Panc1 (cell line): ENCODE results near the gene CD96. TPM values are rescaled to one million over a fixed set of nuclear protein-coding genes. Genes with fewer than 3 reads are reported as not detected.

Experiments used
- ATAC-seq: fragments of 200-7000 bp; cut with Tn5 transposase; 2 replicates; pipeline ENCODE4 v1.9.1; 2020; ENCODE audit warnings: mild to moderate bottlenecking, moderate library complexity
- BruUV-seq: library from RNA; stranded (reverse); fragments of 400-500 nt; replicated peaks from 2 replicates; lab custom pipeline; 2021; lab: Mats Ljungman, UMichigan
- CTCF ChIA-PET: fragments of 300-600 bp; sonication (Branson Sonifier 250); formaldehyde crosslinking; loops from one replicate; lab custom pipeline; 2022; ENCODE audit warnings: antibody characterized with exemption; lab: Charles Lee
- POLR2A ChIA-PET: fragments of 300-600 bp; sonication (Branson Sonifier 250); formaldehyde crosslinking; loops from one replicate; lab custom pipeline; 2022; ENCODE audit warnings: antibody characterized with exemption; lab: Charles Lee
- DNase-seq: peaks from one replicate; pipeline ENCODE4 v3.0.0-alpha.2; 2010; ENCODE audit warnings: low read depth, low spot score
- H3K27ac ChIP-seq: 2 replicates; pipeline ENCODE4 v1.5.1; 2011; ENCODE audit warnings: mild to moderate bottlenecking, low read length, inconsistent platforms
- H3K27me3 ChIP-seq: fragments of 200-500 bp; sonication (Bioruptor generic); 2 replicates; pipeline ENCODE4 v1.6.0; 2014; ENCODE audit warnings: low read length, inconsistent platforms; ENCODE audit not compliant: control insufficient read depth, insufficient read depth
- H3K36me3 ChIP-seq: fragments of 200-500 bp; sonication (Bioruptor generic); 2 replicates; pipeline ENCODE4 v1.5.1; 2014; ENCODE audit warnings: inconsistent platforms, mild to moderate bottlenecking, low read length, moderate library complexity; ENCODE audit not compliant: control insufficient read depth, insufficient read depth
- H3K4me1 ChIP-seq: 2 replicates; pipeline ENCODE4 v1.5.1; 2011; ENCODE audit warnings: inconsistent platforms, mild to moderate bottlenecking, low read length, moderate library complexity; ENCODE audit not compliant: control insufficient read depth, insufficient read depth
- H3K4me3 ChIP-seq, 2 experiments: 2 replicates each; pipeline ENCODE4 v1.5.1; 2011 to 2012; ENCODE audit warnings: low read depth in 2 of 2, low read length in 2 of 2, mild to moderate bottlenecking in 2 of 2, inconsistent platforms in 1 of 2, moderate library complexity in 1 of 2
- H3K9me3 ChIP-seq: fragments of 200-500 bp; sonication (Bioruptor generic); 2 replicates; pipeline ENCODE4 v1.5.1; 2014; ENCODE audit warnings: low read depth, mild to moderate bottlenecking, inconsistent platforms, low read length, moderate library complexity; ENCODE audit not compliant: control insufficient read depth, insufficient read depth
- CTCF ChIP-seq: fragments of 450-650 bp; IDR thresholded peaks from 2 replicates; pipeline ENCODE4 v1.5.1; 2017; ENCODE audit warnings: mild to moderate bottlenecking
- POLR2AphosphoS5 ChIP-seq: IDR thresholded peaks from 2 replicates; pipeline ENCODE4 v1.6.1; 2012; ENCODE audit warnings: mild to moderate bottlenecking, low read depth, low read length, moderate library complexity
- REST ChIP-seq, 2 experiments: IDR thresholded peaks; 2 replicates each; pipeline ENCODE4 v1.6.1; 2011 to 2012; ENCODE audit warnings: low read depth in 2 of 2, control low read depth in 1 of 2, low read length in 1 of 2, mild to moderate bottlenecking in 1 of 2, moderate library complexity in 1 of 2; ENCODE audit not compliant: insufficient read depth in 1 of 2
- SIN3A ChIP-seq: IDR thresholded peaks from 2 replicates; pipeline ENCODE4 v1.6.1; 2012; ENCODE audit warnings: low read depth, mild to moderate bottlenecking, low read length, moderate library complexity, borderline replicate concordance; ENCODE audit not compliant: insufficient read depth
- TCF7L2 ChIP-seq: IDR thresholded peaks from 2 replicates; pipeline ENCODE4 v1.6.1; 2011; ENCODE audit warnings: mild to moderate bottlenecking, low read depth, low read length, inconsistent platforms
- in situ Hi-C: cut with HindIII; loops from 2 replicates; pipeline ENCODE4 v1.10.0; 2016; ENCODE audit warnings: low sequenced_read_pairs, low pct_unique_long_range_greater_than_20kb
- intact Hi-C: fragments of 100-400 bp; cut with micrococcal nuclease; formaldehyde crosslinking; loops from one replicate; pipeline ENCODE4 v1.10.0; 2022; ENCODE audit not compliant: unreplicated experiment
- total RNA-seq: library from RNA; stranded (reverse); gene quantifications from one replicate; pipeline ENCODE4 v1.2.1, GENCODE V29; 2021; ENCODE audit not compliant: unreplicated experiment

The CD96 gene
- total RNA-seq, 1 experiment from 2014 or later = not detected

GRCh38 chr3:111570404-111571030, 28.5 kb downstream of the CD96 start:
- in situ Hi-C loops = no loop called here
- Histone ChIP-seq H3K36me3 (no peaks in the 10 kb centered on the region), H3K4me1 (no peaks in the 10 kb centered on the region), H3K4me3 (no peak overlapping the region), H3K27ac (no peak overlapping the region), H3K9me3 (no peaks in the 10 kb centered on the region), H3K27me3 (no peaks in the 10 kb centered on the region)
- TF ChIP-seq TCF7L2 (no peak), REST (IDR thresholded peaks at IDR 0.05; ENCODE audit: insufficient read depth in 1 of 2, low read depth in 2 of 2, low read length in 1 of 2) (no peak), POLR2AphosphoS5 (no peak), SIN3A (no peak), CTCF (no peak)
- no peak for DNase-seq
- no TSS peak for BruUV-seq
- no peak for ATAC-seq
- CTCF ChIA-PET = no interaction called here
- intact Hi-C loops = loop anchor here (10.0 kb wide), 1 partner anchor 124 kb away; no protein-coding TSS in a partner anchor
- POLR2A ChIA-PET = no interaction called here

GRCh38 chr3:111571282-111571681, 29.3 kb downstream of the CD96 start:
- POLR2A ChIA-PET = no interaction called here
- BruUV-seq = no TSS peak
- in situ Hi-C loops = no loop called here
- no peak for ATAC-seq
- Histone ChIP-seq H3K27ac (no peak overlapping the region), H3K27me3 (no peaks in the 10 kb centered on the region), H3K4me1 (no peaks in the 10 kb centered on the region), H3K36me3 (no peaks in the 10 kb centered on the region), H3K9me3 (no peaks in the 10 kb centered on the region), H3K4me3 (no peak overlapping the region)
- CTCF ChIA-PET = no interaction called here
- no peak for DNase-seq
- intact Hi-C loops = loop anchor here (10.0 kb wide), 1 partner anchor 124 kb away; no protein-coding TSS in a partner anchor
- TF ChIP-seq CTCF (no peak), TCF7L2 (no peak), POLR2AphosphoS5 (no peak), REST (IDR thresholded peaks at IDR 0.05; ENCODE audit: insufficient read depth in 1 of 2, low read depth in 2 of 2, low read length in 1 of 2) (no peak), SIN3A (no peak)
